ENCODE results near the gene RNF8. TPM values are rescaled to one million over a fixed set of nuclear protein-coding genes. Genes with fewer than 3 reads are reported as not detected.
"Not testable (repeated sequence)": the region's sequence is repeated elsewhere in the genome, so short reads cannot be mapped to it uniquely, and the experiment has no call there.

Gene RNF8
- total RNA-seq, 2 experiments from 2014 or later, result 23.5 to 24.0 TPM

DNA sequence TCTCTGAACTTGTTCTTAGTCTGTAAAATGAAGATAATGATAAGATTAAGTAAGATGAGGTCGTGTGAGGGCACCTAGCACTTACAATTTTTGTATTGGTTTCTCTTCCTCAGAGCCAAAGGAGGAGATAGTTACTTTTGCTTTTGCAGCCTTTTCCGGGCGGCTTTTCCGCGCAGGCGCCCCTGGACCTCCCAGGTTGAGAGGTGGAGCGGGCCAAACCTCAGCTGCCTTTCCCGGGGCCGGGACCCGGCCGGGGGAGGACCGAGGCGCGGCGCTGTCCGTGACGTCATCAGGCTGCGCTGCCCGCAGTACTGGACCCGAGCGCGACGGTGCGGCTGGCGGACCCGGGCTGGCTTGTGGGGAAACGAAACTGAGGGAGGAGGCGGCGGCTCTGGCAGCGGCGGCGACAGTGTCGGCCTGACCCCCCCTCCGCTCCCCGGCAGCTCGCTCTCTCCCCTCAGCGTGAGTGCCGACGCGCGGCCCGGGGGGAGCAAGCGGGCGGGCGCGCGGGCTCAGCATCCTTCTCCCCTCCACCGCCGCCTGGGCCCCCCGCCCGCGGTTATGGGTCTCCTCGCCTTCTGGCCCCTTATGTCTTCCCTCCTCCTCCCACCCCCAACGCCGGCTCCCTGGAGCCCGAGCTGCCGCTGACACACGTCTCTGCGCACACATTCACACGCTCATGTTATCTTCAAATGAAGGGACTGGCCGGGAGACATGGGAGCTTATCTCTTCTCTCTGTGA lies 79.3 kb downstream of the RNF8 start, which contains the start of gene CMTR1:
Gene CMTR1 (plus strand): TSS at position 306 of the 741 bp plus-strand sequence. CDS start 2,409 bp downstream, outside the sequence.
- Mint-ChIP-seq H3K36me3 (ENCODE audit: low read depth) (peaks cover 40% of the 10 kb centered on the region), H3K27ac (peak within 1 kb of the TSS; percentile 96), H3K4me1 (peaks cover 47% of the 10 kb centered on the region), H3K9me3 (no peaks in the 10 kb centered on the region), H3K27me3 (peaks cover 4% of the 10 kb centered on the region), H3K4me3 (peak within 1 kb of the TSS; percentile 89)
- peak; percentile 98 for DNase-seq
- POLR2A ChIA-PET, result interaction anchor here (0.7 to 4.5 kb wide), 34 partner anchors 8 to 1137 kb away, joined by 3 to 79 read pairs (median 4); partner anchors contain the start of genes C6orf89, CCDC167, MDGA1 and PIM1
- CTCF ChIA-PET, result interaction anchor here (0.6 to 3.9 kb wide), 8 partner anchors 10 to 399 kb away, joined by 3 to 12 read pairs (median 3); partner anchors contain the start of gene CCDC167

GRCh38 chr6:37433657-37434271 lies 80.0 kb downstream of the RNF8 start:
- Mint-ChIP-seq H3K4me3 (peak overlapping the region; percentile 89), H3K4me1 (peaks cover 51% of the 10 kb centered on the region), H3K27ac (peak overlapping the region; percentile 96), H3K27me3 (peaks cover 2% of the 10 kb centered on the region), H3K36me3 (ENCODE audit: low read depth) (peaks cover 46% of the 10 kb centered on the region), H3K9me3 (no peaks in the 10 kb centered on the region)
- peak; percentile 57 for DNase-seq
- ChIA-PET CTCF (interaction anchor here (0.6 to 3.9 kb wide), 9 partner anchors 9 to 400 kb away, joined by 3 to 12 read pairs (median 3); partner anchors contain the start of gene CCDC167), POLR2A (interaction anchor here (0.7 to 4.5 kb wide), 32 partner anchors 9 to 1136 kb away, joined by 3 to 79 read pairs (median 4); partner anchors contain the start of genes C6orf89, CCDC167, PIM1 and PPIL1)

- Mint-ChIP-seq H3K27ac (peak overlapping the region; percentile 29), H3K36me3 (ENCODE audit: low read depth) (peaks cover 56% of the 10 kb centered on the region), H3K4me1 (peaks cover 51% of the 10 kb centered on the region), H3K9me3 (no peaks in the 10 kb centered on the region), H3K27me3 (no peaks in the 10 kb centered on the region), H3K4me3 (peak overlapping the region; percentile 36)
- POLR2A ChIA-PET, result interaction anchor here (0.8 to 1.6 kb wide), 2 partner anchors 21 to 79 kb away, joined by 3 read pairs; no protein-coding TSS in a partner anchor
- CTCF ChIA-PET, result interaction anchor here (1.0 to 1.6 kb wide), 2 partner anchors 22 to 131 kb away, joined by 4 to 6 read pairs; no protein-coding TSS in a partner anchor
- no peak for DNase-seq
These were observed 81.6 kb downstream of the RNF8 start for GRCh38 chr6:37435373-37435772.

DNA sequence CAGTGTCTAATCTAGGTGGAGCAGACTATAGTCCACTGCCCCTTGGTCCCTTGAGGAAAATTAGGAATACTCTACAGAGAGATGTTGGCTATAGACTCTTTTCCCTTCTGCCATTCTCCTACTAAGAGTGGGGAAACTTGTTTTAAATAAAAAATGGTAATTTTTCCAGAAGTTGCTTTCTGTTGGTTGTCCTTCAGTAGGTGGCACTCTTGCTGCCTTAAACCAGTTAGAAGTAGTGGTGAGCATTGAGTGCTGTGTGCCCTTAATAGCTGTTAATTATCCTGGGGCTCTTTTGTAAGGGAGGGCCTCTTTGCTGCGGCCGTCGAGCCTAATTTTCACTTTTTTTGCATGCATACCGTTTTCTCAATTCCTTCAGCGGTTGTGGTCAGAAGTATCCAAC lies 82.0 kb downstream of the RNF8 start:
- peak overlapping the region; percentile 29 for H3K27ac Mint-ChIP-seq
- no peaks in the 10 kb centered on the region for H3K27me3 Mint-ChIP-seq
- no peaks in the 10 kb centered on the region for H3K9me3 Mint-ChIP-seq
- CTCF ChIA-PET, result interaction anchor here (1.0 to 1.6 kb wide), 2 partner anchors 23 to 130 kb away, joined by 4 to 6 read pairs; no protein-coding TSS in a partner anchor
- H3K36me3 Mint-ChIP-seq (ENCODE audit: low read depth), result peaks cover 61% of the 10 kb centered on the region
- peak overlapping the region; percentile 36 for H3K4me3 Mint-ChIP-seq
- POLR2A ChIA-PET, result interaction anchor here (0.8 kb wide), 1 partner anchor 20 kb away, joined by 3 read pairs; no protein-coding TSS in a partner anchor
- peaks cover 51% of the 10 kb centered on the region for H3K4me1 Mint-ChIP-seq
- DNase-seq, result no peak

DNA sequence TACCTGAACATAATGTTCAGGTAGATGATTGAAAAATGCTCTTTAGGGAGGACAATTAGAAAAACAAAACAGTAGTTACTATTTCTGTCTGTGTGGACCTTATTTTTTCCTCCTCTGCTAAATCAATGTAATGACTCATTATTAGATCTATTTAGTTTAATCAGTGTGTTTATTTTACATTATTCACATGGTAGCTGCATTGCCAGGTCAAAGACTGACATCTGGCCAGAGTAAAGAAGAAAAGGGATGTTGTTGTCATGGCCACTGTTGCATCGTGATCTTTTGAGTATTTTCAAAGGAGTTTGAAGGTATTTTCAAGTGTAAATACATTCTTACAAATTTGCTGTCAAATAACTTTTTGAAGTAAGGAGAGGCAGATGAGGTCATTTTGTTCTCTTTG lies 85.1 kb downstream of the RNF8 start:
- H3K27me3 Mint-ChIP-seq, result no peaks in the 10 kb centered on the region
- no peak overlapping the region for H3K4me3 Mint-ChIP-seq
- peaks cover 76% of the 10 kb centered on the region for H3K36me3 Mint-ChIP-seq (ENCODE audit: low read depth)
- H3K9me3 Mint-ChIP-seq, result no peaks in the 10 kb centered on the region
- ChIA-PET CTCF (no interaction called here), POLR2A (interaction anchor here (1.6 kb wide), 1 partner anchor 78 kb away, joined by 4 read pairs; no protein-coding TSS in a partner anchor)
- H3K27ac Mint-ChIP-seq, result no peak overlapping the region
- no peak for DNase-seq
- peaks cover 53% of the 10 kb centered on the region for H3K4me1 Mint-ChIP-seq

DNA sequence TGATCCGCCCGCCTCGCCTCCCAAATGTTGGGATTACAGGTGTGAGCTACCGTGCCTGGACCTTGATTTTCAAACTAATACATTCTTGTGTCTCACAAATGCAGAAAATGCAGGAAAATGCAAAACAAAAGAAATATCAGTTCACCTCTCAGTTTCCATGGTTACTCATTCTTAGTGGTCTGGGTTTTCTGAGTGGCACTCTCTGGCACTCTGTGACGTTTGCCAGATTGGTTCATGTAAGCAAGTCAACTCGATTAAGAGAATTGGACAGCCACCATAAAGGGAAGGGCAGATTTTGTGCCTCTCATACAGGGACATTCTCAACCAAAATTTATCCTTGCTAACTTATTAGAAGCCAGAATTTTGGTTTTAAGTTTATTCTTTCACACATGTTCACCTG lies 87.9 kb downstream of the RNF8 start:
- POLR2A ChIA-PET, result interaction anchor here (5.9 kb wide), 1 partner anchor 9 kb away, joined by 79 read pairs; the partner anchor contains the start of gene CMTR1
- H3K36me3 Mint-ChIP-seq (ENCODE audit: low read depth), result peaks cover 80% of the 10 kb centered on the region

DNA sequence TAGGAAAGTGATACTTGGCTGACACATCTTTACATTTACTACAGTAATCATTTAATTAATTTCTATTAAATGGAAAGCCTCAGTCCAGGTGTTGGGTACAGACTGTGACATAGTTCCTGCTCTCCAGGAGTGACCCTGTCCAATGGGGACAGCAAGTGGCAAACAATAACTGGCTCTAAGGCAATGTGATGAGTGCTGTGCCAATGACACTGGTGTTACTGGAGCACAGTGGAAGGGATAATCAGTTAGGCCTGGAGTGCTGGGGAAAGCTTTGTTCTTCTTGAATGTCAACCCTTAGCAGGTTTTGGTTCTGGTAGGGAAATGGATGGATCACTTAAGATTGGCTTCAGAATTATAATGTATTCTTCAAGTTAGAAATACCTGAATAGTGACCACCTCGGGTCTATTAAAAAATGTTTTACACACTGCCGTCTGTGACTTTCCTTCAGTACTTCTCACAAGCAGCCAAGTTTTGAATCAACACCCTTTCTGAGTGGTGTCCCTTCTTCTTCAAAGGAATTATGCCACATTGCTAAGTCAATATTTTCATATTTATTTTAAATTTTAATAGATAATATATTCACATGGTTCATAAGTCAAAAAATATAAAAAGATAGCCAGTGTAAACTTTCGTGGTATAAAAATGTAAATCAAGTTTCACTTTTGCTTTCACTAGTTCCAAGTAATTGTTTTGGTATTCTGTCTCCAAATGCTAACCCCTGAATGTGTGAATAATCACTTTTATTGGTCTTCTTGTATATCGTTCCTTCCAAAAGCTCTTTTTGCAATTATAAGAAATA lies 88.8 kb downstream of the RNF8 start:
- Mint-ChIP-seq H3K9me3 (no peaks in the 10 kb centered on the region), H3K4me3 (peak overlapping the region; percentile 74), H3K27me3 (no peaks in the 10 kb centered on the region), H3K36me3 (ENCODE audit: low read depth) (peaks cover 80% of the 10 kb centered on the region), H3K4me1 (peaks cover 26% of the 10 kb centered on the region), H3K27ac (peak overlapping the region; percentile 84)
- POLR2A ChIA-PET, result interaction anchor here (0.8 to 5.9 kb wide), 3 partner anchors 10 to 73 kb away, joined by 3 to 79 read pairs (median 3); partner anchors contain the start of gene CMTR1
- no peak for DNase-seq
- CTCF ChIA-PET, result interaction anchor here (0.7 to 3.8 kb wide), 3 partner anchors 10 to 424 kb away, joined by 3 to 12 read pairs (median 3); partner anchors contain the start of gene CMTR1

More for the DNA sequence above, 87.9 kb downstream of the RNF8 start:
- H3K4me1 Mint-ChIP-seq, result peaks cover 32% of the 10 kb centered on the region
- CTCF ChIA-PET, result interaction anchor here (0.7 to 3.8 kb wide), 3 partner anchors 9 to 115 kb away, joined by 3 to 12 read pairs (median 4); partner anchors contain the start of gene CMTR1
- no peaks in the 10 kb centered on the region for H3K27me3 Mint-ChIP-seq
- DNase-seq, result no peak
- no peak overlapping the region for H3K4me3 Mint-ChIP-seq
- peak overlapping the region; percentile 46 for H3K27ac Mint-ChIP-seq
- no peaks in the 10 kb centered on the region for H3K9me3 Mint-ChIP-seq

DNA sequence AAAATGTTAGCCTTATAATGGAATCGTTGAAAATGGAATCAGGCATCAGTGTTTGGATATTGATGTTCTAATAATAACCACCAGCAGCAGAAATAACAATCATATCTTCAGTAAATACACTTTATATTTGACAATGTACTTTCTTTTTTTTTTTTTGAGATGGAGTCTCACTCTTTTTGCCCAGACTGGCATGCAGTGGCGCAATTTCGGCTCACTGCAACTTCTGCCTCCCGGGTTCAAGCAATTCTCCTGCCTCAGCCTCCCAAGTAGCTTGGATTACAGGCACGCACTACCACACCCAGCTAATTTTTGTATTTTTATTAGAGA lies 89.4 kb downstream of the RNF8 start:
- ChIA-PET POLR2A (interaction anchor here (0.8 to 5.9 kb wide), 2 partner anchors 10 to 73 kb away, joined by 3 to 79 read pairs; partner anchors contain the start of gene CMTR1), CTCF (interaction anchor here (1.1 to 3.8 kb wide), 2 partner anchors 10 to 424 kb away, joined by 3 to 12 read pairs; partner anchors contain the start of gene CMTR1)
- H3K27me3 Mint-ChIP-seq, DNase-seq, H3K9me3 Mint-ChIP-seq: not testable (repeated sequence)
- Mint-ChIP-seq H3K4me1 (peaks cover 22% of the 10 kb centered on the region), H3K36me3 (ENCODE audit: low read depth) (peaks cover 78% of the 10 kb centered on the region), H3K4me3 (peak overlapping the region; percentile 74), H3K27ac (peak overlapping the region; percentile 84)

Other genes starting within 250 kb of the RNF8 start
- gene PIM1, start 183.8 kb upstream of the RNF8 start, total RNA-seq, result 100 to 1,000 TPM; 497 to 505 TPM
- gene TBC1D22B, start 96.2 kb upstream of the RNF8 start, total RNA-seq, result 10 to 100 TPM; 16.5 TPM
- gene TMEM217, start 95.8 kb upstream of the RNF8 start, total RNA-seq, result 1 to 10 TPM; 1.6 to 2.1 TPM
- gene CMTR1, start 79.2 kb downstream of the RNF8 start, total RNA-seq, result 10 to 100 TPM; 97.7 to 99.7 TPM
- 10 to 100 TPM; 52.2 to 55.0 TPM for gene CCDC167, start 145.9 kb downstream of the RNF8 start, total RNA-seq

Measured in activated CD4-positive, alpha-beta memory T cell treated with anti-CD3 and anti-CD28 coated beads, Interleukin-2, amount 10 ng/mL, durations not matched to agents 7 days and 5 days (primary cell).